Lung (tissue), 12 donors: Measurements from ENCODE around the gene CENPT. TPM values are rescaled to one million over a fixed set of nuclear protein-coding genes. Genes with fewer than 3 reads are reported as not detected.

Experiments used
- ATAC-seq: fragments of 200-7000 bp; cut with Tn5 transposase; one replicate; pipeline ENCODE4 v1.9.1; 2020; ENCODE audit warnings: moderate number of reproducible peaks; ENCODE audit not compliant: insufficient read depth, low FRiP score
- DNase-seq, 3 donors: peaks; one replicate each; pipeline ENCODE4 v3.0.0-alpha.2; 2013 to 2017
- H3K27ac ChIP-seq, 2 donors: one replicate each; pipeline ENCODE4 v1.5.1; 2013; ENCODE audit warnings: mild to moderate bottlenecking in 2 of 2, moderate library complexity in 2 of 2, control low read depth in 1 of 2, inconsistent platforms in 1 of 2, low read depth in 1 of 2, low read length in 1 of 2
- H3K27me3 ChIP-seq, 3 donors: one replicate each; pipeline ENCODE4 v1.5.1; 2013; ENCODE audit warnings: low read length in 2 of 3; ENCODE audit not compliant: control insufficient read depth in 3 of 3, insufficient read depth in 3 of 3
- H3K36me3 ChIP-seq, 4 donors: one replicate each; pipeline ENCODE4 v1.5.1; 2013; ENCODE audit warnings: low read length in 4 of 4, mild to moderate bottlenecking in 1 of 4, moderate library complexity in 1 of 4; ENCODE audit not compliant: control insufficient read depth in 4 of 4, insufficient read depth in 4 of 4
- H3K4me1 ChIP-seq, 5 donors: one replicate each; pipeline ENCODE4 v1.5.1; 2013; ENCODE audit warnings: low read length in 5 of 5, mild to moderate bottlenecking in 2 of 5, moderate library complexity in 1 of 5; ENCODE audit not compliant: control insufficient read depth in 5 of 5, insufficient read depth in 5 of 5
- H3K4me3 ChIP-seq: one replicate; pipeline ENCODE4 v1.5.1; 2013; ENCODE audit warnings: mild to moderate bottlenecking, control low read depth, moderate library complexity
- H3K9ac ChIP-seq, 2 donors: one replicate each; pipeline ENCODE4 v1.5.1; 2013; ENCODE audit warnings: low read length in 2 of 2, control low read depth in 1 of 2; ENCODE audit not compliant: insufficient read depth in 1 of 2
- H3K9me3 ChIP-seq, 4 donors: one replicate each; pipeline ENCODE4 v1.5.1; 2013; ENCODE audit warnings: low read length in 3 of 4, mild to moderate bottlenecking in 1 of 4, moderate library complexity in 1 of 4; ENCODE audit not compliant: control insufficient read depth in 4 of 4, insufficient read depth in 3 of 4
- CTCF ChIP-seq: IDR thresholded peaks from 2 replicates; pipeline ENCODE4 v1.5.1; 2012; ENCODE audit warnings: mild to moderate bottlenecking; ENCODE audit errors: control extremely low read depth, extremely low read depth
- WGBS, 2 donors: extraction: QIAGEN DNeasy Blood & Tissue Kit; methylation state at CpG; one replicate each; pipeline ENCODE4 v1.1.7; 2013; 5-methylcytosine and 5-hydroxymethylcytosine counted together
- polyA plus RNA-seq, 2 donors: library from polyadenylated mRNA; stranded (reverse); fragments of 200-250 nt; gene quantifications; one replicate each; pipeline ENCODE4 v1.2.1, GENCODE V29; 2013
- total RNA-seq, 2 donors: library from RNA; depleted of rRNA in 1 of 2; stranded (reverse); fragments of >200 nt in 1 of 2; gene quantifications; one replicate each; pipeline ENCODE4 v1.2.1, GENCODE V29; 2014 to 2021
- donor health status: control.
- donor health status: control.
- donor health status: Bipolar disorder and iron deficiency.
- donor health status: healthy.
- donor health status: DM: yes; HTN: yes; CAD: no.

The CENPT gene
- total and polyA plus RNA-seq, 4 donors: 28.5 to 47.5 (median 33.0) TPM

GRCh38 chr16:67860589-67861398 lies 13.3 kb upstream of the CENPT start:
- peaks cover 0 to 16% (median 6%) of the 10 kb centered on the region in 4 donors for H3K36me3 ChIP-seq
- 84 to 92% methylated on average over 8 of the region's 8 CpGs for WGBS, 2 donors
- no peaks in the 10 kb centered on the region for H3K27me3 ChIP-seq
- H3K27ac ChIP-seq: peak overlapping the region; percentile 35 to 81
- DNase-seq (no peak), ATAC-seq (no peak)
- peaks cover 0 to 45% (median 12%) of the 10 kb centered on the region in 5 donors for H3K4me1 ChIP-seq
- TF ChIP-seq CTCF: no peak
- H3K9me3 ChIP-seq: no peaks in the 10 kb centered on the region
- H3K9ac ChIP-seq: no peak overlapping the region
- H3K4me3 ChIP-seq: no peak overlapping the region

- no peak for ATAC-seq
- peaks cover 0 to 51% (median 12%) of the 10 kb centered on the region in 5 donors for H3K4me1 ChIP-seq
Measured at GRCh38 chr16:67858500-67858899, 11.0 kb upstream of the CENPT start.

GRCh38 chr16:67857547-67858233 lies 10.2 kb upstream of the CENPT start:
- TF ChIP-seq CTCF: no peak

More at GRCh38 chr16:67858500-67858899, 11.0 kb upstream of the CENPT start:
- 51 to 52% methylated on average over 4 of the region's 4 CpGs for WGBS, 2 donors
- H3K9ac ChIP-seq: no peak overlapping the region
- no peak for DNase-seq
- no peak overlapping the region for H3K4me3 ChIP-seq
- TF ChIP-seq CTCF: no peak
- no peaks in the 10 kb centered on the region for H3K27me3 ChIP-seq
- H3K36me3 ChIP-seq: peaks cover 0 to 9% (median 6%) of the 10 kb centered on the region in 4 donors
- H3K9me3 ChIP-seq: no peaks in the 10 kb centered on the region
- peak overlapping the region; percentile 84 to 94 for H3K27ac ChIP-seq

More at GRCh38 chr16:67857547-67858233, 10.2 kb upstream of the CENPT start:
- H3K4me3 ChIP-seq: no peak overlapping the region
- WGBS, 2 donors: 32 to 69% methylated on average over 3 of the region's 3 CpGs
- peaks cover 0 to 49% (median 12%) of the 10 kb centered on the region in 5 donors for H3K4me1 ChIP-seq
- DNase-seq: peak in 2 of 3 donors; percentile 39 to 44
- peak overlapping the region in 1 of 2 donors; percentile 17 for H3K9ac ChIP-seq
- H3K36me3 ChIP-seq: peaks cover 0 to 9% (median 6%) of the 10 kb centered on the region in 4 donors
- H3K27ac ChIP-seq: peak overlapping the region; percentile 84 to 94
- no peaks in the 10 kb centered on the region for H3K9me3 ChIP-seq
- ATAC-seq: peak; percentile 91
- no peaks in the 10 kb centered on the region for H3K27me3 ChIP-seq
